Stimulated activated CD8-positive, alpha-beta memory T cell treated with anti-CD3 and anti-CD28 coated beads, Interleukin-4, amount 100 ng/mL, for 48 hours (primary cell): ENCODE measurements around the gene KLHL29.
"Not testable (repeated sequence)": the region's sequence is repeated elsewhere in the genome, so short reads cannot be mapped to it uniquely, and the experiment has no call there.

Source experiments
- DNase-seq: peaks from one replicate; pipeline ENCODE4 v3.0.0-alpha.2; 2020

The KLHL29 gene

DNA sequence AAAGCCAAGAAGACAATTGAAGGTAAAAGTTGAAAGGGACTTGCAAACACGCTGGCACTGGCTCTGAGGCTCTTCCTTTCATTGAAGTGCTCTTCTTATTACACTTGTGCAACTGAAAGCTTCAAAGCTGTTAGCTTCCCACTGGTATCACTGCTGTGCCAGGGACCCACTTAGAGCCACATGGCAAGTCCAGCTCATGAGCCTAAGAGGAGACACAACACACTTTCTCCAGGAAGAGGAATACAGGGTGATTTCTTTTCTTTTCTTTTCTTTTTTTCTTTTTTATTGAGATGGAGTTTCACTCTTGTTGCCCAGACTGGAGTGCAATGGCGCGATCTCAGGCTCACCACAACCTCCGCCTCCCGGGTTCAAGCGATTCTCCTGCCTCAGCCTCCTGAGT is 323.8 kb downstream of the KLHL29 start:
- no peak for DNase-seq

DNA sequence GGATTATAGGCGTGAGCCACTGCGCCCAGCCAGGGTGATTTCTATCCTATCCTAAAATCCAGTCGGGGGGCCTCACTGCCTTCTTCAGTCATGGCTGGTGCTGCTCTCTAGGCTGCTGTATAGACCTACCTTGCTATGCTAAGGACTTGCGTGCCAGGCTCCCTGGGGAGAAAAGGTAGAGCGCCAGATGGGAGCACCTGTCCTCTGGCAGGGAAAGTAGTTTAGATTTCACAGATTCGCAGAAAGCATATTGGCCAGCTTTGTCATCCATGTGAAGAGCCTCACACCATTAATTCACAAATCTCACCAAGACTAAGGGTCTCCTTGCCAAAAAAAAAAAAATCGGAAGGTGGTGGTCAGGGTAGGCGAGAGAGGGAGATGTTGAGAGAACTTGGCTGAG is 324.3 kb downstream of the KLHL29 start:
- DNase-seq: no peak

GRCh38 chr2:23711979-23712755 is 327.2 kb downstream of the KLHL29 start:
- no peak for DNase-seq

DNA sequence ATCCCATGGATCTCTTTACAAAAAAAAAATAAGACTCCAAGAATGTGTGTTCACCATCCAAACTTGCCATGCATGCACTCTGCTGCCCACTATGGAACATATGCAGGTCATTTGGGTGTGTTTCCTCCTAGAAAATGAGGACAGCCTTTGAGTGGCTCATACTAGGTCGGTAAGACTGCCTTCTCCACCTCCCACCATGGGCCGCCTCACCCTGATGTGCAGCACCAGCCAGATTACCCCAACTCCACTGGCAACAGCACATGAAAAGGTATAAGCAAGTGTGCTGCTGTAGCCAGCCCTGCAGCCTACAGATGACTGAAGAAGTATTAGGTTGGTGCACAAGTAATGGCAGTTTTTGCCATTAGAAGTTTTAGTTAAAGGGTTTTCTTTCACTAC is 327.8 kb downstream of the KLHL29 start:
- DNase-seq: no peak

GRCh38 chr2:23713351-23713750 is 328.4 kb downstream of the KLHL29 start:
- no peak for DNase-seq

DNA sequence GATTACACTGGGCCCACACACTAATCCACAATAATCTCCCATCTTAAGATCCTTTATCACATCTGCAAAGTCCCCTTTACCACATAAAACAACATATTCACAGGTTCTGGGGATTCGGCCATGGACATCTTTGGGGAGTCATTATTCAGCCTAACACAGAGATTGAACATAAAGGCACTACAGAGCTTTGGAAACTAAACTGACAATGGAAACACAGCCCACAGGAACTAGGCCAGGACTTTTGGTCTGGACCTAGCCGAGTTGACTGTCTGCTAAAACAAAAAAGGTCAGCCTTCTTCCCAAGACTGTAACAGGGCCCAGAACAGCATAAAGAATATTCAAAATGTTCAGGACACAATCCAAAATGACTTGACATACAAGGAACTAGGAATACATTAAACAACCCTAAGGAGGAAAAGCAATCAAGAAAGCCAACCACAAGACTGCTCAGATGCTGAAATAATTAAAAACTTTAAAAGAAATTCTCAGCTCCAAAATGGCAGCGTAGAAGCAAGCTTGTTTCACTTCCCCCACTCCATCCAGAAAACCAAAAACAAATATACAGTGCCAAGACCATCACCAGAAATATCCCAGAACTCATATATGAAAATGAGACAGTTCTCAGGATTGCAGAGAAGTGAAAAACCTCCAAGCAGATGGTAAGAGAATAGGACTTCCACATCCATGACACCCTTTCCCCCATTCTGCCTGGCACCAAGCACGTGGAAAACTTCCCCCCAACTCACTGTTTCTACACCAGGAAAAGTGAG is 334.1 kb downstream of the KLHL29 start:
- no peak for DNase-seq

GRCh38 chr2:23719716-23720115 is 334.7 kb downstream of the KLHL29 start:
- no peak for DNase-seq

DNA sequence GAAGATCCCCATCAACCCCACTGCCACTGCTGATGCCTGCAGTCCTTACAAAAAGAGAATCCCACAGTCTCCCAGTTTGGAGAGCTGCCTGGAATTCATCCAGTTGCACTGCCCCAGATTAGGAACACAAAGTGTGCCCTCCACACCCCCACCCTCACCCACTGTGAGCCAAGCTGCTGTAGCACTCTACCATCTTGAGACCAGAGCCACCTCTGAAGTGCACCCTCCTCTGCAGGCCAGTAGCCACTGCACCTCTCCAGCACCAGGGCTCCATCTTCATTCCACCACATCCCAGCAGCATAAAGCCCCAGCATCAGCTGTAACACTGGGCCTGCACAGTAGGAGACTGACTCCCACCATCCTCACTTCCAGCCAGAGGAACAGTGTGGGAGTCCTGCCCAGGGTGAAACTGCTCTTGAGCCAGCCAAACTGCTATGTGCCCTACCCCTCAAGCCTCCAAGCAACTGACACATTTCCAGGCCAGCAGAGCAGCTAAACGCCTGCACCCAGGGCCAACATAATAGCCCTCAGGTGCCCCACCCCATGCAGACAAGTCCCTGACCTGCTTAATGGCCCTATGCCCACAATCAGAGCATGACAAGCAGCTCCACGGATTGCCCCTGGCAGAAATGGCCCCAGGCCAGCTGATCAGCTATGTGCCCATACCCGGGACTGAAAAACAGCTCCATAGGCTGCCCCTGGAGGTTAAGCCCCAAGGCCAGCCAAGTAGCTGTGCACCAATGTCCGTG is 335.9 kb downstream of the KLHL29 start:
- no peak for DNase-seq

DNA sequence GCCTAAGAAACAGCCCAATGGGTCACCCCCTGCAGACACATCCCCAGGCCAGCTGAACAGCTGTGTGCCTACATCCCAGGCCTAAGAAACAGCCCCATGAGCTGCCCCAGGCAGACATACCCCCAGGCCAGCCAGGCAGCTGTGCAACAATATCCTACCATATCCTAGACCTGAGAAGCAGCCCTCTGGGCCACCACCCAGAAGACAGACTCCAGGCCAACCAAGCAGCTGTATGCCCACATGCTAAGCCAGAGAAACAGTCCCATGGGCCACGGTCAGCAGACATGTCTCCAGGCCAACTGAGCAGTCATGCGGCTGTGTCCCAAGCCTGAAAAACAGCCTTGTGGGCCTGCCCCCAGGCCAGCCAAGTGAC is 336.5 kb downstream of the KLHL29 start:
- no peak for DNase-seq

DNA sequence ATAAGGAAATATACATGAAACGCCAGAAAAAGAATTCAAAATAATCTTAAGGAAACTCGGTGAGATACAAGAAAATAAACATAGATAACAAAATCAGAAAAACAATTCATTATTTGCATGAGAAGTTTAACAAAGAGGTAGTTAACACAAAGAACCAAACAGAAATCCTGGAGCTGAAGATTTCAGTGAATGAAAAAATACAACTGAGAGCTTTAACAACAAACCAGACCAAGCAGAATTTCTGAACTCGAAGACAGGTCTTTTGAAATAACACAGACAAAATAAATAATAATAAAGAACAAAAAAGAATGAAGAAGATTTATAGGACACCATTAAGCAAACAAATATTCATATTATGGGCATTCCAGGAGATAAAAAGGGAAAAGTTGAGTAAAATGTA is 337.3 kb downstream of the KLHL29 start:
- no peak for DNase-seq

DNA sequence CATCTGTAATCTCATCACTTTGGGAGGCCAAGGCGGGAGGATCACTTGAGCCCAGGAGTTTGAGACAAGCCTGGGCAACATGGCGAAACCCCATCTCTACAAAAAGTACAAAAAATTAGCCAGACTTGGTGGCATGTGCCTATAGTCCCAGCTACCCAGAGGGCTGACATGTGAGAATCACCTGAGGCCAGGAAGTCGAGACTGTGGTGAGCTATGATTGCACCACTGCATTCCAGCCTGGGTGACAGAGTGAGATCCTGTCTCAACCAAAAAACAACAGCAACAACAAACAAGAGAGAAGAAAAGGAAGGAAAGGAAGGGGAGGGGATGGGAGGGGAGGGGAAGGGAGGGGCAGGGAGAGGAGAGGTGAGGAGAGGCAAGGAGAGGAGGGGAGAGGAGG is 338.1 kb downstream of the KLHL29 start:
- not testable (repeated sequence) for DNase-seq

DNA sequence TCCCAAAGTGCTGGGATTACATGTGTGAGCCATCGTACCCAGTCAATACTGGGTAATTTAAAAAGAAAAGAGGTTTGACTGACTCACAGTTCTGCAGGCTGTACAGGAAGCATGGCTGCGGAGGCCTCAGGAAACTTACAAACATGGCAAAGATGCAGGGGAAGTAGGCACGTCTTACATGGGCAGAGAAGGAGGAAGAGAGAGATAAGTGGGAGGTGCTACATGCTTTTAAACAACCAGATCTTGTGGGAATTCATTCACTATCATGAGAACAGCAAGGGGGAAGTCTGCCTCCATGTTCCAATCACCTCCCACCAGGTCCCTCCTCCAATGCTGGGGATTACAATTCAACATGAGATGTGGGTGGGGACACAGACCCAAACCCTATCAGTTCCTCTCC is 349.4 kb downstream of the KLHL29 start:
- DNase-seq: no peak

- not testable (repeated sequence) for DNase-seq
Observed at GRCh38 chr2:23736783-23737182, 351.8 kb downstream of the KLHL29 start.

DNA sequence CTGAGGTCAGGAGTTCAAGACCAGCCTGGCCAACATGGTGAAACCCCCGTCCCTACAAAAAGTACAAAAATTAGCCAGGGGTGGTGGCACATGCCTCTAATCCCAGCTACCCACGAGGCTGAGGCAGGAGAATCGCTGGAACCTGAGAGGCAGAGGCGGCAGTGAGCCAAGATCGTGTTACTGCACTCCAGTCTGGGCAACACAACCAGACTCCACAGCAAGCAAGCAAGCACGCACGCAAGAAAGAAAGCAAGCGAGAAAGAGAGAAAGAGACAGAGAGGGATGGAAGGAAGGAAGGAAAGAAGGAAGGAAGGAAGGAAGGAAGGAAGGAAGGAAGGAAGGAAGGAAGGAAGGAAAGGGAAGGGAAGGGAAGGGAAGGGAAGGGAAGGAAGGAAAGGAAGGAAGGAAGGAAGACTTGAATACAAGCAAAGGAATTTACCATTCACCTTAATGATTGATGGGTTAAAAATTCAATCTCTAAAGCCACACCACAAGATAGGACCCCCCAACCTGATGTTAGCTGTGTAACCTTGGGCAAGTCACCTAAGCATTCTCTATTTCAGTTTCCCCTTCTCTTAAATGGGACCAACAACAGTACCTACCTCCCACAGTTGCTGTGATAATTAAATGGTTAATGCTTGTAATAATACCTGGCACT is 360.2 kb downstream of the KLHL29 start:
- no peak for DNase-seq

DNA sequence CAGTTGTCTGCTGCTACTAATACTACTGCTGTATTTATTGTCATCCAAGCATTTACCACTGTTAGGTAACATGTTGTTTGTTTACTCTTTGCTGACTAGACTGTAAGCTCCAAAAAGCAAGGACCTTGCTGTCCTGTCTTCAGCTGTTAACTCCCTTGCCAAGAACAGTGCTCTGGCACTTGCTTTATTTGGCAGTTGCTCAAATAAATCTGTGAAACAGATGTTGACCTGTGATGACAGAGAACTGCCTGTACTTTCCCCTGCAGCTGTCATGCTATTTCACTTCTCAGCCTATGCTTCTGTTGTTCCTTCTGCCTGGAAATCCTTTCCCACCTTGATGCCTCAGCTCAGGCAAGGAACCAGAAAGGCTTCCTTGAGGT is 360.7 kb downstream of the KLHL29 start:
- DNase-seq: no peak

GRCh38 chr2:23746141-23746863 is 361.3 kb downstream of the KLHL29 start:
- DNase-seq: no peak

DNA sequence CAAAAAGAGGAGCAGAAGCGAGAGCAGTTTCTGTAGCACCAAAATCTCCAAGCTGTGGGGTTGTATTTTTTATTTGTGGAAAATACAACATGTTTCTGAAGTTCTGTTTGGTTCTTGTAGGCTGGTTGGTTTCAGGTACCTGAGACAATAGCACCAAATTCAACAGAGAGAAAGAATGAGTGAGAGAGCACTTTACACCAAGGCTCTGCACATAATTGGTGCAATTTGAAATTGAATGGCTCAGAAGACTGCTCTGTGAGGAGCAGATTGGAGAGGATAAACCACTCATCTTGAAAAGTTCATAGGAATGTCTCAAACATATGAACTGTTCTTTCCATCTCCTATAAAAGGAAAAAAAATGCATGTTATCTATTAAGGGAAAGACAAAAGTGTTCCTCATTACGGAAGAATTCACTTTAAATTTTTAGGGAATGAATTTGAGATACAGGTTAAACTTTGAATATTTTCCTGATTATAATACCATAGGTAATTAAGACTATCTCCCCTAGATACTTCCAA is 366.8 kb downstream of the KLHL29 start:
- no peak for DNase-seq

DNA sequence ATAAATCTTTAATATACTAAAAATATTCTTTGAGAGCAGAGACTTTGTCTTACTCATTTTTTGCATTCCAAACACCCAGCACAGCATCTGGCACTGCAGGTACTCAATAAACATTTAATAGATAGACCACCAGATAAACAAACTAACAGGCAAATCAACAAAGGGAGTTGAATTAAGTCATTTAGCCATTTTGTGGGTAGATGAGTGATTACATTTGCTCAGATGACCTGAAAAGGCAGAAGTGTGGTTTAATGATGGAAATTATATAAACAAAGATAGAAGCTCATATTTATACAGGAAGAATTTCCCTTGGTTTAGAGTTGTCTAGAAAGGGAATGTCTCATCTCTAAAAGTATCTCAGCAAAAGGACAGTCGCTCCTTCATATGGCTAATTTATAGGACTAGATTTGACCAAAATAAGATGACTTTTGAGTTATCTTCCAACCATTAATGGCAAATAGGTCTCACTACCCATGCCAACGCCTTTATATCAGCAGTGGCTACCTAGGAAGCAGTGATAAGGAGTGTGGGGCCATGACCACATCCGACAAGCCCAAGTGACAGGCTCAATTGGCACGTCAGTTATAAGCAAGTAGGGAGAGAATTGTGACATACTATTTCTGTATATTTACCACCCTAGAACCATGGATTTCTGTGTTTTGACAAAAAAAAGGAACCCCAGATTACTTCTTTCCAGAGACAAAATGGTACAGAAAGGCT is 368.5 kb downstream of the KLHL29 start:
- DNase-seq: no peak

DNA sequence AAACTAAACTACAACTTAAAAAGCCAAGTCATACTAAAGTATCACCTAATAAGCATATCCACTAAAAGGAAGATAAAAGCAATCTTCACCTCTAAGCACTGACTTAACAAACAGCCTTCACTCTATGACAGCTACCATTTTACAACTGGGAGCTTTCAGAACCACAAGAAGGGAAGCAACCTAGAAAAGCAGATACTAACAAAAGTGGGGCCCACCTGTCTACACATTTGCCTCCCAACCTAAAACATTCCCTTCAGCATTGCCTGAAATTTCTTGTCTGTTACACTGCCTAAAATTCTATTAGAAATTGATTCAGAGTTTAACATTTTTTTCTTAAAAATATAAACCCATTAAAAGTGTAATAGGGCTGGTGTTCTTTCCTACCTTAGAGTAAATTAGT is 370.0 kb downstream of the KLHL29 start:
- DNase-seq: no peak

DNA sequence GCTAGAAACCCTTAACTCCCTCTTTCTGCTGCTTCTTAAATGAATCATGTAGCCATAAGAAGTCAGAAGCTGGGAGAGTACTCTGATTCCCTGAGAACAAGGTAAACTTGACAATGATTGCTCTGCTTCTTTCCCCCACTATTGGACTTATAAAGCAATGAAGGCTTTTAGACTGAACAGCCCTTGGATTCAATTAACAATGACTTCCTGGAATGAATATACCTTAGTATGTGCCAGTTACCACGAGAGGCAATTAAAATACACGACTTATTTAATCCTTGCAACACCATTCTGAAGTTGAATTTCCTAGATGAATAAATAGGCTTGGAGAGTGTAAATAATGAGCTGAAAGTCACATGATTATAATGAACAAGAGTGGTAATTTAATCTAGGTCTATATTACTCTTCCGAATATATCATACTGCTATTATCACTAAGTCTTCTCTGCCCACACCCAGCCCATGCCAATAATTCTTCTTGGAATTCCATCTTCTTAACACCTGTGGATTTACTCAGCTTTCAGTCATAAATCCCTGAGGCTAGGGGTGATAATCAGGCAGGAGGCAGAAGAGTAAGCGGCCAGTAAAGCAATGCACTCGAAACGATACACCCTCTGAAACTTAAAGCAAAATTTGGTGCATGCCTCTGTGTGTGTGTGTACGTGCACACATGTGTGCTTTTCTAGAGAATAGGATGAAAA is 371.8 kb downstream of the KLHL29 start:
- no peak for DNase-seq
